ENCODE measurements around the gene RIOK1. TPM values are rescaled to one million over a fixed set of nuclear protein-coding genes. Genes with fewer than 3 reads are reported as not detected.

Gene RIOK1
- polyA plus RNA-seq, 6 donors from 2014 or later, result 16.9 to 24.9 (median 21.7) TPM

DNA sequence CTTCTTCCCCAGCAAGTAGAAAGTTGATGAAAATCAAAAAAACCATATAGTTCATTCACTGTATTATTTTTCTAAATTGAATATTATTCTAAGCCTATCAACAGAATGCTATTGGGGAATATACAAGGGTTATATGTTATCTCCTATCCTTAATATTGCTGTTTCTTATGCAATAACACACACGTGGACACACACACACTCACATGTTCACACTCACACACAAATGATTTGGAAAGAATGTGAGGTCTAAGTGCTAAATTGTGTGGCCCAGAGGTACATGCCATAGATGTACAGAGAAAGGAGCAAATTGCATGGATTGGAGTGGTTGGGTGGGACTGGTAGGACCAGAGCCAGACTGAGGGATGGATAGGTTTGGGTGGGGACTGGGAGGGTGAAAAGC is 45.1 kb downstream of the RIOK1 start:
- Mint-ChIP-seq H3K27ac (no peak overlapping the region), H3K4me1 (peaks cover 15 to 62% (median 39%) of the 10 kb centered on the region in 3 donors), H3K4me3 (peak overlapping the region in 1 of 8 donors; percentile 74), H3K27me3 (peaks cover 0 to 12% (median 0%) of the 10 kb centered on the region in 3 donors), H3K9me3 (peaks cover 0 to 10% (median 7%) of the 10 kb centered on the region in 7 donors), H3K36me3 (peaks cover 6 to 17% of the 10 kb centered on the region in 2 donors)
- no peak for ATAC-seq (ENCODE audit: low read depth in 2 of 2)
- DNase-seq, result no peak

DNA sequence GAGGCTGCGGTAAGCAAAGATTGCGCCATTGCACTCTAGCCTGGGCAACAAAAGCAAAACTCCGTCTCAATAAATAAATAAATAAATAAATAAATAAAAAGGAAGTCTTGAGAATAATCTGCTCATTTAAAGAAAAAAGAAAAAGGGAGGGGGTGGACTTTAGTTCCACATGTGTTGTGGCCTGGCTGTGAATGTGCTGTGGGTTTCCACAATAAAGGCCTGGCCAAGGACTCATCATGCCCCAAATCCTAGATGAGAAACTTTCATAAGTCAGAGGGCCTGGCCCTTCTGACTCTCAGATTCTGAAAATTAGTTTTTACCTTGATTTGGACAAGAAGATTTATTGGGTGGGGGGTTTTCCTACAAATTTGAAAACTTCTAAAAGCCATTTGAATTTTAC is 48.4 kb downstream of the RIOK1 start:
- H3K27me3 Mint-ChIP-seq, result no peaks in the 10 kb centered on the region
- H3K27ac Mint-ChIP-seq, result peak overlapping the region in 4 of 6 donors; percentile 73 to 100 (median 83)

DNA sequence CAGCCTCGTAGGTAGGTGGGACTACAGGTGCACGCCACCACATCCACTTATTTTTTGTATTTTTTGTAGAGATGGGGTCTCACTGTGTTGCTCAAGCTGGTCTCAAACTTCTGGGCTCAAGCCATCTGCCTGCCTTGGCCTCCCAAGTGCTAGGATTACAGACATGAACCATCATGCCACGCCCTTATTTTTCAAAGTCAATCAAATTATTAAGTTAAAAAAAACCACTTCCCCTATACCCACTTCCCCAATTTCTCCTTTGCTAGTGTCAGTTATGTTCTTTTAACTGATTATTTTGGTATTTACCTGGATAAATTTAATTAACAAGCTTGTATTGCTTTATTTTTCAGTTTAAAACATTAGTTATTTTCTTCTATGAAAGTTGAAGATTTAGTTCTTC is 49.6 kb downstream of the RIOK1 start:
- peaks cover 6 to 17% of the 10 kb centered on the region in 2 donors for H3K36me3 Mint-ChIP-seq
- peak overlapping the region; percentile 46 to 89 (median 87) for H3K4me3 Mint-ChIP-seq
- DNase-seq (peak; percentile 73), ATAC-seq (ENCODE audit: low read depth in 2 of 2) (peak; percentile 81 to 99)
- peak overlapping the region; percentile 57 to 100 (median 96) for H3K27ac Mint-ChIP-seq
- peaks cover 0 to 11% (median 8%) of the 10 kb centered on the region in 7 donors for H3K9me3 Mint-ChIP-seq
- H3K27me3 Mint-ChIP-seq, result no peaks in the 10 kb centered on the region
- H3K4me1 Mint-ChIP-seq, result peaks cover 18 to 59% (median 47%) of the 10 kb centered on the region in 3 donors

More for the DNA sequence above, 48.4 kb downstream of the RIOK1 start:
- Mint-ChIP-seq H3K4me3 (peak overlapping the region in 4 of 8 donors; percentile 16 to 78 (median 61)), H3K4me1 (peaks cover 18 to 58% (median 47%) of the 10 kb centered on the region in 3 donors), H3K9me3 (peaks cover 0 to 11% (median 8%) of the 10 kb centered on the region in 7 donors), H3K36me3 (peaks cover 6 to 17% of the 10 kb centered on the region in 2 donors)
- DNase-seq (no peak), ATAC-seq (ENCODE audit: low read depth in 2 of 2) (no peak)

DNA sequence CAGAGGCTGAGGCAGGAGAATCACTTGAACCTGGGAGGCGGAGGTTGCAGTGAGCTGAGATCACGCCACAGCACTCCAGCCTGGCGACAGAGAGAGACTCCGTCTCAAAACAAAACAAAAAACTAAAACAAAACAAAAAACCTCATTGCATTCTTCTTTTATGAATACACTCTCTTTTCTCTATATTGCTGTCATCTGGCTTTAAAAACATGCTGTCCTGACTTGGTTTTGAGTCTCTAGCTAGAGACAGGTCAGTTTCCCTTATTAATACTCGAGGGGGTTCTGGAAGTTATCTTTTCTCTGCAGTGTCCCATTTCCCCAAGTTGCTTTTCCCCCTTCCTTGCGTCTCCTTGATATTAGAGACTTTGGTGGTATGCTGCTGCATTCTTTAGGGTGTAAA is 50.9 kb downstream of the RIOK1 start:
- ATAC-seq (ENCODE audit: low read depth in 2 of 2), result no peak
- peak overlapping the region in 6 of 8 donors; percentile 30 to 89 (median 86) for H3K4me3 Mint-ChIP-seq

DNA sequence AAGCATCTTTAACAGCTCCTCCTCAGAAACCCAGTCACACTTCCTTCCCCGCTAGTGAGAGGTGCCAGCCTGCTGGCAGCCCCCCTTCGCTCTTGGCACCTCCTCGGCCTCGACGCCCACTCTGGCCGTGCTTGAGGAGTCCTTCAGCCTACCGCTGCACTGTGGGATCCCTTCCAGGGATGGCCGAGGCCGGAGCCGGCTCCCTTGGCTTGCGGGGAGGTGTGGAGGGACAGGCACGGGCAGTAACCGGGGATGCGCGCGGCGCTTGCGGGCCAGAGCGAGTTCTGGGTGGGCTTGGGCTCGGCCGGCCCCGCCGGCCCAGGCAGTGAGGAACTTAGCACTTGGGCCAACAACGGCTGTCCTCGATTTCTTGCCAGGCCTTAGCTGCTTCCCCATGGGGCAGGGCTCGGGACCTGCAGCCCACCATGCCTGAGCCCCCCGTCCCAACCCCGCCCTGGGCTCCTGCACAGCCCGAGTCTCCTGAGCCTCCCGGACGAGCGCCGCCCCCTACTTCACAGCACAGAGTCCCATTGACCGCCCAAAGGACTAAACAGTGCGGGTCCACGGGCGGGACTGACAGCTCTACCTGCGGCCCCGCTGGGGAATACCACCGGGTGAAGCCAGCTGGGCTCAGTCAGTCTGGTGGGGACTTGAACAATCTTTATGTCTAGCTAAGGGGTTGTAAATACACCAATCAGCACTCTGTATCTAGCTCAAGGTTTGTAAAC is 51.6 kb downstream of the RIOK1 start:
- ATAC-seq (ENCODE audit: low read depth in 2 of 2) (no peak), DNase-seq (no peak)
- Mint-ChIP-seq H3K27me3 (peaks cover 0 to 11% (median 6%) of the 10 kb centered on the region in 3 donors), H3K4me3 (peak overlapping the region in 6 of 8 donors; percentile 9 to 89 (median 67)), H3K4me1 (peaks cover 18 to 55% (median 42%) of the 10 kb centered on the region in 3 donors), H3K9me3 (peaks cover 0 to 7% (median 2%) of the 10 kb centered on the region in 7 donors), H3K27ac (peak overlapping the region in 5 of 6 donors; percentile 14 to 97 (median 84)), H3K36me3 (peaks cover 0 to under 1% of the 10 kb centered on the region in 2 donors)

More for the DNA sequence above, 50.9 kb downstream of the RIOK1 start:
- Mint-ChIP-seq H3K4me1 (peaks cover 18 to 58% (median 47%) of the 10 kb centered on the region in 3 donors), H3K9me3 (peaks cover 0 to 11% (median 6%) of the 10 kb centered on the region in 7 donors), H3K36me3 (peaks cover 6 to 8% of the 10 kb centered on the region in 2 donors), H3K27me3 (peaks cover 0 to 6% (median 3%) of the 10 kb centered on the region in 3 donors), H3K27ac (peak overlapping the region; percentile 13 to 100 (median 88))
- DNase-seq, result no peak

DNA sequence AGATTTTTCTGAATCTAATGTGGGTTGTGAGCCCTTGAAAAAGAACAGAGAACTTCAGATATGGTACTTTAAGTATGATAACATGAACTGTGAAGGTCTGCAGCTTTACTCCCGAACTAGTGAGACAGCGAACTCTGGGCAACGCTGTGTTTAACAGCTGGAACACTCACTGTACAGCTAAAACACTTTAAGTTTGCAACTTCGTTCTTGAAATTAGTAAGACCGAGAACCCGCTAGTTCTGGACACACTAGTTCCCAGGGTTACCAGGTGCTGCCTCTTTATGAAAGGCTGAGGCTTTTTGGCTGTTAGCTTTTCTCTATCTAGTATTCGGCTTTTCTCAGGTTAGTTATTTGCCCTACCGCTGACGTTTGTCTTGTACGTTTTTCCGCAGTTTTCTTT is 52.9 kb downstream of the RIOK1 start:
- H3K36me3 Mint-ChIP-seq, result no peaks in the 10 kb centered on the region
- peaks cover 0 to 17% (median 6%) of the 10 kb centered on the region in 3 donors for H3K27me3 Mint-ChIP-seq
- ATAC-seq (ENCODE audit: low read depth in 2 of 2) (no peak), DNase-seq (no peak)
- peak overlapping the region in 3 of 6 donors; percentile 21 to 81 (median 72) for H3K27ac Mint-ChIP-seq
- H3K4me3 Mint-ChIP-seq, result peak overlapping the region in 1 of 8 donors; percentile 47
- H3K4me1 Mint-ChIP-seq, result peaks cover 18 to 48% (median 34%) of the 10 kb centered on the region in 3 donors
- H3K9me3 Mint-ChIP-seq, result peaks cover 0 to 4% (median 2%) of the 10 kb centered on the region in 7 donors

DNA sequence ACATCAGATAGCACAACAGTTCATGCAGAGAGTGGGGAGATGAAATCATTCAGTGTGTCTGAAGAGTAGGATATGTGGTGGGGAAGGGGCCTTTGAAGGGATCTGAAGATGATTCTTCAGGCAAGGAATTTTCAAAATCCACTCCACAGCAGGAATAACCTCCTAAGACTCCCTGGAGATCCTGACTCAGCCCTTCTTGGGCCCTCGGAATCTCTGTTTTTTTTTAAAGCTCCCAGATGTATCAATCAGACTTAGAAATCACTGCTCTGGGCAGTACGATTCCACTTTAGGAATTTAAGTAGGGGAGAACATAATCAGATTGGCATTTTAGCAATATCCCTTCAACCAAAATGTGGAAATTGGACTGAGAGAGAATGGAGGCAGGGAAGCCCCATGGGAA is 55.5 kb downstream of the RIOK1 start:
- H3K36me3 Mint-ChIP-seq, result no peaks in the 10 kb centered on the region
- DNase-seq (no peak), ATAC-seq (ENCODE audit: low read depth in 2 of 2) (no peak)
- peak overlapping the region in 2 of 6 donors; percentile 81 to 83 for H3K27ac Mint-ChIP-seq
- peaks cover 7 to 32% (median 15%) of the 10 kb centered on the region in 3 donors for H3K4me1 Mint-ChIP-seq
- peaks cover 0 to 4% (median 0%) of the 10 kb centered on the region in 7 donors for H3K9me3 Mint-ChIP-seq
- H3K27me3 Mint-ChIP-seq, result peaks cover 0 to 26% (median 6%) of the 10 kb centered on the region in 3 donors
- no peak overlapping the region for H3K4me3 Mint-ChIP-seq

DNA sequence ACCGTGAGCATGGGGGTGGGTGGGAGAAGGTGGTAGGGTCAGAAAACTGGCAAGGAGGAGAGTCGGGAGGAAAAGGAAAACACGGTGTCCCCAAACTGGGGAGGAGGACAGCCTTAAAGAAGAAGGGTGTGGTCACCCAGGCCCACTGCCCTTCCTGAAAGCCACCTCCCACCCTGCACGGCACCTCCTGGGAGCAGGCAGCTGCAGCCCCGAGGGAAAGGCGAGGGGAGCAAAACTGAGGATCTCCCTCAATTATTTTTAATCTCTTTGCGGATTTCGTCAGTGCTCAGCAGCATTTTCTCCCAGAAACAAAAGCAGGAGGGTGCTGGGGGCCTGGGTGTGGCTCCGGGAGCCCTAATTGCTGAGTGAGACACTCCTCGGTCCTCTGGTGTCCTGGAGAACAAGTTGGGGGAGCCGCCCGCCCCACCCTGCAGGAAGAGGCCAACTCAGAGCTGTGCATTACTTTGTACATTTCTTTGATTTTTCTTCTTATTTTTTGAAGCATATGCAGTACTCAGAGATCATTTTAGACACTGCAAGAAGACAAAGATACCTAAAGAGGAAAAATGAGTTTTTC is 56.4 kb downstream of the RIOK1 start:
- Mint-ChIP-seq H3K27ac (peak overlapping the region in 2 of 6 donors; percentile 83 to 91), H3K36me3 (no peaks in the 10 kb centered on the region)

DNA sequence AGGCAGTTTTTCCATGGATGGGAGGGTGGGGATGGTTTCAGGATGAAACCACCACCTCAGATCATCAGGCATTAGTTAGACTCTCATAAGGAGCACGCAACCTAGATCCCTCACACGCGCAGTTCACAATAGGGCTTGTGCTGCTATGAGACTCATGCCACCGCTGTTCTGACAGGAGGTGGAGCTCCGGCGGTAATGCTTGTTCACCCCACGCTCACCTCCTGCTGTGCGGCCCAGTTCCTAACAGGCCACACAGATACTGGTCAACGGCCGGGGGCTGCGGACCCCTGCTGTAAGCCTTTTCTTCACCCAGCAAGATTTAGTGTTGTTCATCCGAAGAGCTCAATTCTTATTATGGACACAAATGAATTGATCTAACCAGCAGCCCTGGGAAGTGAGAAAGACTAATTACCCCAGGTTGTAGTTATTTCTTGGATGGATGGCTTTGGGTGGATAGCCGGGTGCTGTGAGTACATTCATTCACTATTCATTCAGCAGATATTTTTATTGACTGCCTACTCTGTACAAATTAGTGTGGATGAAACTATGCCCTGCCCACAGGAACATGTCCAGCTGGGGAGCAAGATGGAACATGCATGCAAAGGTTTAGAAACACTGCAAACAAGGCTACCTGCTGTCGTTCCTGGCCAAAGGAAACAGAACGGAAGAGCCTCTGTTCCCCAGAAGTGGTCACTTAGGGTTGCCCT is 57.2 kb downstream of the RIOK1 start:
- DNase-seq (no peak), ATAC-seq (ENCODE audit: low read depth in 2 of 2) (no peak)
- Mint-ChIP-seq H3K27ac (peak overlapping the region in 1 of 6 donors; percentile 53), H3K4me1 (peaks cover 0 to 31% (median 5%) of the 10 kb centered on the region in 3 donors), H3K27me3 (peaks cover 0 to 26% (median 6%) of the 10 kb centered on the region in 3 donors), H3K4me3 (peak overlapping the region in 1 of 8 donors; percentile 33), H3K9me3 (peaks cover 0 to 4% (median 0%) of the 10 kb centered on the region in 7 donors), H3K36me3 (no peaks in the 10 kb centered on the region)

More for the DNA sequence above, 56.4 kb downstream of the RIOK1 start:
- DNase-seq, result no peak
- peaks cover 0 to 26% (median 6%) of the 10 kb centered on the region in 3 donors for H3K27me3 Mint-ChIP-seq
- peaks cover under 1 to 26% (median 7%) of the 10 kb centered on the region in 3 donors for H3K4me1 Mint-ChIP-seq
- no peak overlapping the region for H3K4me3 Mint-ChIP-seq
- ATAC-seq (ENCODE audit: low read depth in 2 of 2), result no peak
- H3K9me3 Mint-ChIP-seq, result peaks cover 0 to 4% (median 0%) of the 10 kb centered on the region in 7 donors

DNA sequence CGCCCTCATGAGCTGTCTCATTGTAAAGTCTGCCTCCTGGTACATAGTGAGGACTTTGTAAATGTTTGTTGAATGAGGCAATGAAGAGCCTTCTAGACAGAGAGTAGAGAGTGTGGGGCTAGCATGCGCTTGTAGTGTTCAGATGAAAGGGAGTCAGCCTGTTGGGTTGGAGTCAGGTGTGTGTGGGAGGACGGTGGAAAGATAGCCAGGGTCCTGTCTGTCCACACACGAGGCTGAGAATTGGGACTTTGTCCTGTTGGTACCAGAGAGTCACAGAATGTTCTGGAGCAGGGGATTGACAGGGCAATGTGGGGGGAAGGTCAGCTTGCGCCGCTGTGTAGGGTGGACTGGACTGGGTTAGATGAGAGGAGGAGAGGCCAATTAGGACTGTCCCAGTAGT is 58.6 kb downstream of the RIOK1 start:
- Mint-ChIP-seq H3K4me3 (peak overlapping the region in 1 of 8 donors; percentile 71), H3K27me3 (peaks cover 0 to 26% (median 14%) of the 10 kb centered on the region in 3 donors), H3K4me1 (peaks cover 0 to 26% (median 0%) of the 10 kb centered on the region in 3 donors), H3K36me3 (no peaks in the 10 kb centered on the region), H3K9me3 (peaks cover 0 to 2% (median 0%) of the 10 kb centered on the region in 7 donors), H3K27ac (peak overlapping the region in 1 of 6 donors; percentile 91)
- no peak for DNase-seq
- no peak for ATAC-seq (ENCODE audit: low read depth in 2 of 2)

DNA sequence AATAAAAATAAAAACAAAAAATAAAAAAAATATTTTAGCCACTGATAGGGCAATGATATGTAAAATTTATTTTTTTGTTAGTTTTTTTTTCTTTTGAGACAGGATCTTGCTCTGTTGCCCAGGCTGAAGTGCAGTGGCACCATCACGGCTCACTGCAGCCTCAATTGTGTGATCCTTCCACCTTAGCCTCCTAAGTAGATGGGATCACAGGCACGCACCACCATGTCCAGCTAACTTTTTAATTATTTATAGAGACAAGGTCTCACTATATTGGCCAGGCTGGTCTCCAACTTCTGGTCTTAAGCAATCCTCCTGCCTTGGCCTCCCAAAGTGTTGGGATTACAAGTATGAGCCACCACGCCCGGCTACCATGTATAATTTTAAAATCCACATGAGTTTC is 59.4 kb downstream of the RIOK1 start:
- Mint-ChIP-seq H3K27me3 (peaks cover 0 to 26% (median 14%) of the 10 kb centered on the region in 3 donors), H3K27ac (no peak overlapping the region), H3K4me1 (peaks cover 0 to 26% (median 0%) of the 10 kb centered on the region in 3 donors), H3K9me3 (peaks cover 0 to 2% (median 0%) of the 10 kb centered on the region in 7 donors), H3K36me3 (no peaks in the 10 kb centered on the region), H3K4me3 (no peak overlapping the region)
- no peak for DNase-seq
- no peak for ATAC-seq (ENCODE audit: low read depth in 2 of 2)

DNA sequence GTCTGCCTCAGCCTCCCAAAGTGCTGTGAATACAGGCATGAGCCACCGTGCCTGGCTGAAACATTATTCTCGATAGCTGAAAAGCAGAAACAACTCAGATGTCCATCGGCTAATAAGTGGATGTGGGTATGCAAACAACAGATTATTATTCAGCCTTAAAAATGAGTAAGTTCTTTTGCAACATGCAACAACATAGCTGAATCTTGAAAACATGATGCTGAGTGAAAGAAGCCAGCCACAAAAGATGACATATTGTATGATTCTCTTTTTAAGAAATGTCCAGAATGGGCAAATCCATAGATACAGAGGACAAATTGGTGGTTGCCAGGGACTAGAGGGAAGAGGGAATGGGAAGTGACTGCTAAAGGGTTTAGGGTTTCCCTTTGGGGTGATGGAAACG is 61.7 kb downstream of the RIOK1 start:
- DNase-seq (no peak), ATAC-seq (ENCODE audit: low read depth in 2 of 2) (no peak)
- peak overlapping the region in 2 of 6 donors; percentile 56 to 73 for H3K27ac Mint-ChIP-seq
- peaks cover 0 to 26% (median 0%) of the 10 kb centered on the region in 3 donors for H3K4me1 Mint-ChIP-seq
- H3K4me3 Mint-ChIP-seq, result no peak overlapping the region
- H3K27me3 Mint-ChIP-seq, result peaks cover 0 to 24% (median 17%) of the 10 kb centered on the region in 3 donors
- H3K9me3 Mint-ChIP-seq, result peaks cover 0 to 2% (median 0%) of the 10 kb centered on the region in 7 donors
- H3K36me3 Mint-ChIP-seq, result no peaks in the 10 kb centered on the region

DNA sequence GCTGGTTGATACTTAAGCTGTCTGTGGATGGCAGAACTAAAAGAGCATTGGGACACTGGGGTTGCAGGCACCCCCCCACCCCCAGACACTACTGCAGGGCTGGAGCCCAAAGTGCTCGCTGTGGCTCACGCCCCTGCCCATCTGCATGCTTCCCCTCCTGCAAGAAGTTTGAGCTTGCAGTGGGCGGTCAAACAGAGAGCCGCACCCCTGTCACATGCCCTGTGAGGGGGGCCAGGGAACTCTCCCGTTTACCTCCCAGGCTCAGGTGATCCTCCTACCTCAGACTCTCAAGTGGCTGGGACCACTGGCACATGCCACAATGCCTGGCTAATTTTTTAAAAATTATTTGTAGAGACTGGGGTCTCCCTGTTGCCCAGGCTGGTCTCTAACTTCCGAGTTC is 63.3 kb downstream of the RIOK1 start:
- H3K4me3 Mint-ChIP-seq, result no peak overlapping the region
- H3K36me3 Mint-ChIP-seq, result no peaks in the 10 kb centered on the region
- peaks cover 0 to 21% (median 0%) of the 10 kb centered on the region in 3 donors for H3K4me1 Mint-ChIP-seq
- H3K27ac Mint-ChIP-seq, result no peak overlapping the region
- H3K9me3 Mint-ChIP-seq, result peaks cover 0 to 6% (median 2%) of the 10 kb centered on the region in 7 donors
- DNase-seq (no peak), ATAC-seq (ENCODE audit: low read depth in 2 of 2) (no peak)
- H3K27me3 Mint-ChIP-seq, result peaks cover 0 to 26% (median 22%) of the 10 kb centered on the region in 3 donors

Data from naive B cell (primary cell).